UCSD-AML1 (cell line): ENCODE data around the gene SYT9.

Experiments
- DNase-seq: peaks from one replicate; lab custom pipeline; 2025; ENCODE audit not compliant: unreplicated experiment; lab: John Stamatoyannopoulos, UW

Gene SYT9

DNA sequence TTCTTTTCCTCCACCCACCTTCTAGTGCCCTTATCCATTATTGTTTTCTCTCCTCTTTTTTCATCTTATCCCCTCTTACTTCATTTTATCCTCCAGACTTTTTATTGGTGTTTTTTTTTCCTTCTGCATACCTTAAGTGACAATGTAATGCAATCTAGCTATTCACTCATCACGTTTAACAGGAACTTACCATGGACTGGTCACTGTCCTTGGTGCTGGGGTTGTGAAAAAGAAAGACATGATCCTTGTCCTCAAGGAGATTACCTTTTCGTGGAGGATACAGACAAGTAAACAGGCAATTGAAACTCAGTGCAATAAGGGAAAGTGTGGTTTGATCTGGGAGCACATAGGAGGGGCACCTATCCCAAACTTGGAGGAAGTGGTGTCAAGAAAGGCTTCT is 20.7 kb downstream of the SYT9 start:
- no peak for DNase-seq

DNA sequence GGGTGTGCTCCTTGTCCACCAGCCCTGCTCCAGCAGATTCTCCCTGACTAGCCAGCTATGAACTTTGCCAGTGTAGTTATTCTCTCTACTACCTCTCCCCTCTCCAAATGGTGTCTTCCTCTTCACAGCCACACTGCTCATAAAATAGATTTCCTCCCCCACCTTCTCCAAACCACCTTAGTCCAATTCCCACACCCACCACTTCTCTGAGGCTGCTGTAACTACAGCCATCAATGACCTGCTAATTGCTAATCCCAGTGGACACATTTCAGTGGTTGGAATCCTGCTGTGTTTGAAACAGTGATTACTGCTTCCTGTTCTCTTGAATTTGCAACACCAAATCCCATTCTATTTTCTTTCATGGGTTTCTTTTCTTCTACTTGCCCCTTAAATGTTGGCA is 23.4 kb downstream of the SYT9 start:
- no peak for DNase-seq

DNA sequence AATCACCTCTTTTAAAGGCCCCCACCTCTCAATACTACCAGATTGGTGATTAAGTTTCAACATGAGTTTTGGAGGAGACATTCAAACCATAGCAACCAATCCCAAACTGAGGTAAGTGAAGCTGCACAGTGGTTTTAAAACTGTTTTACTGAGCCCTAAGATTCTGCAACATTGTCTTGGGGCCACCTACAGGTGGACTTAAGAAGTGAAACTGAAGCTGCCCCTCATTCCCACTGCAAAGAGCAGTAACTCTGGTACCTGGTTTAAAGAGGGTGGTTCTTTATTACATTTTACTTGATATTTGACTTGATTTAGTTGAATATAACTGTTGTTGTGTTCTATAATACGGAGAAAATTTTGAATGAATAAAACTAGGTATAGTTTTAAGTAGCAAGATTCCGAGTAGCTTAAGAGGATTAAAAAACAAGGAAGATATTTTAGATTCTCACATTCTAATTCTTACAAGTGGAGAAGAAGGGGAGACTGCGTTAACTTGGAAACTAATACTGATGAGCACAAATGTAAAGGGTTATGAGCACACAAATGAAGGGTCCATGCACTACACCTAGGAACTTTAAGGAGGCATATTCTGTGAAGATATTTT is 26.7 kb downstream of the SYT9 start:
- DNase-seq = no peak

DNA sequence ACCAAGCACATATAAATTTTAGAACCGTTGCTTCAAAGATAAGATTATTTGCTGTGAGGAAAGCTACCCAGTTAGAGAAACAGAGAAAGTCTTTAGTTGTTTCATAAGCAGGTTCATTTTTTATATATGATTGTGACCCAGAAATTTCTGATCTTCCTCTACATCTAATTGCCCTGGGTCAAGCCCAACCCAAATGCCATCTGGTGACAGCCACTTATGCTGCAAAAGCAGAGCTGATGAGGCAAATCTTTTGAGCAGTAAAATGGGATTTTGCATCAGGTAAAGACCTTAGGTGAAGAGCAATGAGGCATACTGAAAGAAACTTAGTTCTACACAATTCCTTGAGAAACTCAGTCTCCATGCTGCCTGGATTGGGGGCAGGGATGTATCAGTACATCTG is 28.0 kb downstream of the SYT9 start:
- DNase-seq = no peak

DNA sequence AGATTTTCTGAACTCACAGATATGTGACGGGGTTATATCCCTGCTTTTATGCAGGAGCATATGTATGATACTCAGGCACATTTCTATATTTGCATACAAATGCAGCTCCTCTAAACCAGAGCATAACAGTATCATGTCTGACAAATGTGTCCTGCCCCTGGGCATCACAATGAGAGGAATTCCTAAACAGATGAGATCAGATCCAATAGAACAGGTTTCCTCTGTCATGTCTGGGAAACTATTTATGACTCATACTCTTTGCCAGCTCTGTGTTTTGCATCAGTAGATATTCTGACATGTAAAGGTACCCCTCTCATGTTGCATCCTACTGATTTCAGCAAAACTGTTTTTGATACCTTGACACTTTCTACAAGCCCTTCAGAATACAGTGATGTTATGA is 29.4 kb downstream of the SYT9 start:
- DNase-seq = no peak

DNA sequence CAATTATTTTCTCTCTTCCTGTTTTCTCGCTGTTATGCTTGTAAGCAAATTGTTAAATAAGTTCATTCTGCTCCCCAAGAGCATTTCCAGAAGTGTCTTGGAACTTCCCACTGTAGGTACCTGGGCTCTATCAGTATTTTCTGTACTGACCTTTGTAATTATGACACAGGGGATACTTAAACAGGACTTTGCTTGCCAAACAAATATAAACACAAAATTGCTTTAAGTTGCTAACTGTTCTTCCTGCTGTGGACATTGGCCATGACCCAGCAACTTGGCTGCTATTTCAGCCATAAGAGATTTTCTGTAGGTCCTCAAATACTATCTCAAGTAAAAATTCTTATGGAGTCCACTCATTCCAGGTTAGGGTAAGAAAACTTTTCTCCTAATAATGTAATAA is 30.1 kb downstream of the SYT9 start:
- no peak for DNase-seq

DNA sequence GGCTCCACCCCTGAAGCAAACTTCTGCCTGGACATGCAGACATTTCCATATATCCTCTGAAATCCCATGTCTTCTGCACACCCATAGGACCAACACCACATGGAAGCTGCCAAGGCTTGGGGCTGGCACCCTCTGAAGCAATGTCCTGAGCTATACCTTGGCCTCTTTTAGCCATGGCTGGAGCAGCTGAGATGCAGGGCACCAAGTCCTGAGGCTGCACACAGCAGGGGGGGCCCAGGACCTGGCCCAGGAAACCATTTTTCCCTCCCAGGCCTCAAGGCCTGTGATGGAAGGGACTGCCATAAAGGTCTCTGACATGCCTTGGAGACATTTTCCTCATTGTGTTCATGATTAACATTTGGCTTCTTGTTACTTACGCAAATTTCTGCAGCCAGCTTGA is 34.5 kb downstream of the SYT9 start:
- no peak for DNase-seq

DNA sequence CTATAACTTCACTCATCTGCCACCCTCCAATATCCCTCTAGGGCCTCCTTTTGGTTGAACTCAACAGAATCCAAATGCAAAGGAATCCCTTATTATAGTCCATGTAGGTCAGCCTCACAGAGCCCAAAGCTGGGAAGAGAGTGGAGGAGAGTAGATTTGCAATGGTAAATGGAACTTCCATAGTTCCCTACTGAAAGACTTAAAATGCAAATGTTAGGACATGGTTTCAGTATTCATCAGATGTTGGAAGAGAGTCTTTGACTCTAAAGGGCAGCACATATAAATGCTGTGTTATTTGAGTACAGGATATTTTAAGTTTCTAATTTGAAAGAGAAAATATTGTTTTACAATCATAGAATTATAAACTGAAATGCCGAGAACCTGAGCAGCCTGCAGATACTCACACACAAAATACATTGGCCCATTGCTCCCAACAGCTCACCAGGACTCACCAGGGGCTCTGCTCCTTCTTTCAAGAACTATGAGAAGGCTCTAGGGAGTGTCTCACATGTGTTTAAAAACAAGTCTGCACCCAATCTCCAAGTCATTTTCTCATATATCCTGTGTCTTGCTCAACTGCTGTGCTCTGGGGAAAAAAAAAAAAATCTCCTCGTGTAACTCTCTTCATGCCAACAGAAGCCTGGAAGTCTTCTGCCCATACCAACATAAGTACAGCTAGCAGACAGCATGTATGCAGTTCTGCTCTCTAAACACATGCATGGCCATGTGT is 39.6 kb downstream of the SYT9 start:
- no peak for DNase-seq

DNA sequence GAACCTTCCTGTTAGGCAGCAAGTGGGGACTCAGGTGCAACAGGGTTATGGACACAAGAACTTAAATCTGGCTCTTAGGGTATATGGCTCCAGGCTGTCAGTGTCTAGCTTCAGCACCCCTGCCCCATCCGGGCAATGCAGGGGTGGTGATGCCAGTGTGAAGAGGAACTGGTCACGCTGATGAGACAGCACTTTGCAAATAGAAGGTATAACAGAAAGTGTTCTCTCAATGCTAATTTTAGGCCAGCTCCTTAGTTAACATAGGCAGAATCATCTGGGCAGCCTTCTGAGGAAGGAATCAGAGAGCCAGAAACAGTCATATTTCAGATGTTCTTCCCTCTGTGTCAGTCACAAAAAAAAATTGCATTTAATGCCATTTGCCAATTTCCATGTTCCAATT is 41.2 kb downstream of the SYT9 start:
- no peak for DNase-seq

DNA sequence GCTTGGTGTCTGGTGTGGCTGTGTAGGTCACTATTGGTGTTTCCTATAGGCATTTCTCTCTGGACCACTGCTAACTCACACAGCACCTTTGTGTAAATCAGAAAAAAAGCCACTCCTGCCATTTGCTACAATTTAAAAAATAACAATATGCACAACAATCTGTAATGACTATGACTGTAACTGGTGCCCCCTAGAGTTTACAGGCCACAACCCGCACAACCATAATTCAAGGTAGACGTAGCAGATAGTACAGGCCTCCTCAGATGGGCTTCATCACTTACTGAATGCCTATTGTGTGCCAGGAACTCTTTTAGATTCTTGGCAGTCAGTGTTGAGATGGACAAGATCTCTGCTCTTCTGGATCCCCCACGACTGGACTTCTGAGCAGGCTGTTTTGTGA is 47.7 kb downstream of the SYT9 start:
- no peak for DNase-seq

DNA sequence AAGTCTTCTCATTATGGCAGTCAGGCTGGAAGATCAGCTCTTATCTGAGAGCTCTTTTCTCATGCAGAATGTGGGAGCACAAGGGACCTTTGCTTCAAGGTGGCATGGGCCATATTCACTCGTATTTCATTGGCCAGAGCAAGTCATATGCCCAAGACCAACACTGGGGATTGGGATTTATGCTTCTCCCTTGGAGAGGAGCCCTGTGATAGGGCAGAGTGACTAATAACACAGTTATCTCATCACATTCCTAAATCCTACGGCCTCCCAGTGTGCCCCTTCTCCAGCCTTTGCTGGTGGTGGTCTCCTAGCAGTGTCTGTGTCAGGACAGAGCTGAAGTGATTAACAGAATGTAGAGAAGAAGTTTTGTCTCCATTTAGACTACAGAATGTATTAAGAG is 48.6 kb downstream of the SYT9 start:
- DNase-seq = no peak

DNA sequence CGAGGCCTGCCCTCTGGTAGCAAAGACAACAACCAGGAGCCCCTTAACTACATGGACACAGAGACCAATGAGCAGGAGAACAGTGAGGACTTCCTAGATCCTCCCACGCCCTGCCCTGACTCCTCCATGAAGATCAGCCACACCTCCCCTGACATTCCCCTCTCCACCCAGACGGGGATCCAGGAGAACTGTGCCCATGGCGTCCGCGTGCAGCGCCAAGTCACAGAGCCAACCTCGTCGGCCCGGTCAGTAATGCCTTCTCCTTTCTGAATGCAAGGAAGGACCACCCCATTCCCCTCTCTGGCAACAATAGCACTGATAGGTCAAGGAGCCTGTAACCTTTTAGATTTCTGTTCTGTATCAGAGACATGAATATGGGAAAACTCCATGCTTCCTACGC is 51.4 kb downstream of the SYT9 start:
- DNase-seq = no peak

DNA sequence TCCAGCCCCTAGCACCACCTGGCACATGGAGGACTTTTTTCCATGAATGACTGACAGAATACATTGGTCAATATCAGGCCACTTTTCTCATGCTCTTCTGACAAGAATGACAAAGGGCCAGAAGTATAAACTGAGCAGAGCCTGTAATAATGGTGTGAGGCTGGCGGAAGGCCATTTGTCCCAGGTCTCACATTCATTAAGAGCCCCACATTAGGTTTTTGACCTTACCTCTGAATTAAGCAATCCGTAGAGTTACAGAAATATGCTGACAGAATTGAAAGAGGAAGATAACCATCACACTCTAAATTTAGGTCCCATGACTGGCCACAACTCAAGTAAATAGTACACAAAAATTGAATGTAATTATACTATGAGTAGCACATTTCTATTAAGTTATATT is 55.2 kb downstream of the SYT9 start:
- no peak for DNase-seq

DNA sequence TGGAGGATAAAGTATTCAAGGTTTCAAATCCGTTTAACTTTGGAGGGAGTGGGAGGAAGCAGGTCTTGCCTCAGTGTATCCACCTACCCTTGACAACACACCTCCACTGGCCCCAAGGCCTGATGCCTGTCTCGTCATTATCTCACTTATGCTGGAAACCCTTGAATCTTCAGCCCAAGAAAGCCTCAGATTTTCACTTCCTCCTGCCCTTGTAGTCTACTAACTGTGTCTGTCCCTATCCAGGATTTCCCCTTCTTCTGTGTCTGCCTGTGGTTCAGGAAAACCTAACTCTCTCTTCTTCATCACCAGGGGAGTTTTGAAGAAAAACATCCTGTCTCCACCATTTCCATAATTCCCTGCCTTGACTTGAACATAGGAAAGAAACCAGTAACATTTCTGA is 56.1 kb downstream of the SYT9 start:
- no peak for DNase-seq

DNA sequence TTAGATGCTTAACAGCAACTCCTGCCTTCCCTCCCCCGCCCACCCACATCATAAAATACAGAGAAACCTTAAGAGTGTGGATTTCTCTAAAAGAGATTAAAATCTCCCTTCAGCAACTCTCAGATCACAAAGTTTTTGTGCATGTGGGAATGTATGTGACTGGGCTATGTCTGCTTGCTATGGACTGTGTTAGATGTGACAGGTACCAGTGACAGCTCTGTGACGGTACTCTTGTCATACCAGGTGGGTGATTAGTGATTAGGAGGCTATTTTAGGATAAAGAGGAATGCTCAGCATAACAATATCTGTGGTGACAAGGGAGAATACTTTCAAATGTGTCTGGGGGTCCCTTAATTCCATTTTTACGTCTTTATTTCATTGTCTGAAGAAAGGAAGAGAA is 60.2 kb downstream of the SYT9 start:
- no peak for DNase-seq

DNA sequence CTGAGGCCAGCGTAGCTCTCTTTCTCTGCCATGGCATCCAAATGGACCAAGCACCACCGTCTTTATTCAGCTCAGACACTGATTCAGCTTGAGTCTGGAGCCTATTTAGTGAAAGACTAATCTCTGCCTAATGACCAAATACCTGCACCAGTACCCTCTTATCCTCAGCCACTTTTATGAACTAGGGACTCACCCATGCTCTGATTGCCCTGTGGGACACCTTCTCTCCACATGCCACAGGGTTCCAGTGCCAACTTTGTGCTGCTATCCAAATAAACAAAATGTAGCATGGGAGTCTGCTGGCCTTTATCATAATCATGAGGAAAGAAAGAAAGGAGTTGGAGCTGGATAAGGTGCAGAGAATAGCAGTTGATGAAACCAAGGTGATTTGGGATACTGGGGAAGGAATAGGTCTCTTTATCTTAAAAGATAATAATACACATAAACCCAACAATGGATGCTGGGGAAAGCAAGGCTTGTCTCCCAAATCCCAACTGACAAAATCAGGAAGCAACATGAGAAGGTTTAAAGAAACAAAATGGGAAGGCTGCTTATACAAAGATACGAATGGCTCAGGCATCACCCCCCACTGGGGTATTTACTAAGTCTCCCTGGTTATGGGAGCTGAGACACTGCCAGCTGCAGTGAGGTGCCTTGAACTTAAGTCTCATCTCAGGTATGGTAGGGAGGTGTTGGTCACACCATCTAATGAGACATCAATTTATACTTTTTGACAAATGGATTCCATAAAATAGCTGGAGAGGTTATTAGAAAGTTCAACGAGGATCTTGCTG is 63.3 kb downstream of the SYT9 start:
- no peak for DNase-seq

DNA sequence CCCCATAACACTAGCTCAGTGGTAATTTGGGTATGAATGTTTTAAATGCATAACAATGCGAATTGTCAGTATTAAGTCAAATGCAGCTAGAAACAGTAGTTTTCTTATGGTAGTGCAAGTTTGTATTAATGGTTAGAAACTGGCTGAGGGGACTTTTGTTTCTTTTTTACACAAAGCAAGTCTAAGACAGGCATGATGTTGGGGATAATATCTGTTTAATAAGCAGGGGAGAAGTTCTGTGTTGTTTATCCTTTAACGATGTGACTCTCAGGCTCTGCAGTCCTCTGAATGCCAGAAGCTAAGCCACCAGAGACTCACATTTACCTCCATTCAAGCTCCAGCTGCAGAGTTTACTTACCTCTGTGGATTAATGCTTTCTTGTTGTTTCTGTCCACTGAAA is 67.8 kb downstream of the SYT9 start:
- DNase-seq = no peak

DNA sequence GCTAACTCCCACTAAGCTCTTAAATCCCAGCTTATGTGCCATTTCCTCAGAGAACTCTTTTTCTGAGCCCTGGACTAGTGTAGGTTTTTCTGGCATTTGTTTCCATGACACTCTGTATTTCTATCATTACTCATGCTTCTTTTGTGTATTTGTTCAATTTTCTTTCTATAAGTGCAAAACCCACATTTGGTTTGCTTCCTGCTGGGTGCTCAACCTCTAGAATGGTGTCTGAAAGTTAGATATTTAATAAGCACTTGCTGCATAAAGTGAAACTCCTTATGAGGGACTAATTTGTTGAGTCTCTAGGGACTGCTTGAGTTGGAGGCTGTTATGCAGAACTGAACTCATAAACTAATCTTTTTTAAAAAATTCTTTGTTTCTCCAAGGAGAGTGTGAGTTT is 68.6 kb downstream of the SYT9 start:
- no peak for DNase-seq

DNA sequence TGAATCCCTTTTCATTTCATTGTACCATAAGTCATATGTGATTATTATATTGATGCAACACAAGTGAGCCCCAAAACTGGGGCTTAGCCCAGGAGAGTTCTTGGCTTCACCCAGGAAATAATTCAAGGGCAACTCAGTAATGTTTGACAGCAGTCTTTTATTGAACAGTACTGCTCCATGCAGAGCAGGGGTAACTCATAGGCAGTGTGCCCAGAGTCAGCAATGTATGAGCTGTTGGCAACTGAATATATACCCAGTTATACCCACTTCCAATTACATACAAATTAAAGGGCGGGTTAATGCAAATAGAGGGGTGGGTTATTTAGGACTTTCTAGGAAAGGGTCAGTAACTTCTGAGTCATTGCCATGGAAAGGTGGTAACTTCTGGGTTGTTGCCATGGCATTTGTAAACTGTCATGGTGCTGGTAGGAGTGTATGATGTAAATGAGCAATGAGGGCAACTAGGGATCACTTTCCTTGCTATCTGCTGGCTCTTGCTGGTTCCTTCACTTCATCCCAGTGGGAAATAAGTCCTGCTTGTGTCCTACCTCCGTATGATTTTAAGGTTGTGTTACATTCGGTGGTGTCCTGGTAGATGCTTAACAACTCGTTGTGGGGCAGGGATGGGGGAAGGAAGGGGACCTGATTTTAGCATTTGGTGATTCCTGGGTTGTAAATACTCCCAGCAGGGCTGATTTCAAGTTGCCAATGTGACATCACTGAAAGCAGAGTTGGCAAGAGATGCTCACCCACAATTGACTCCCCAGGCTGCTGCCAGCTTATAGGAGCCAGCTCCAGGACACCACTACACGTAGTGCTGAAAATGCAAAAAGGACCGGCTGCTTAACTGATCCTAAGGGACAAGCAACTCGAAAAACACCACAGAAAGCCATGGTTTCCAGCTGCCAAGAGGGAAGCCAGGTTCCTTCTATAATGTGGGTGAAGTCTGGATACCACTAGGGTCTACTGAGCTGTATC is 70.1 kb downstream of the SYT9 start:
- no peak for DNase-seq

DNA sequence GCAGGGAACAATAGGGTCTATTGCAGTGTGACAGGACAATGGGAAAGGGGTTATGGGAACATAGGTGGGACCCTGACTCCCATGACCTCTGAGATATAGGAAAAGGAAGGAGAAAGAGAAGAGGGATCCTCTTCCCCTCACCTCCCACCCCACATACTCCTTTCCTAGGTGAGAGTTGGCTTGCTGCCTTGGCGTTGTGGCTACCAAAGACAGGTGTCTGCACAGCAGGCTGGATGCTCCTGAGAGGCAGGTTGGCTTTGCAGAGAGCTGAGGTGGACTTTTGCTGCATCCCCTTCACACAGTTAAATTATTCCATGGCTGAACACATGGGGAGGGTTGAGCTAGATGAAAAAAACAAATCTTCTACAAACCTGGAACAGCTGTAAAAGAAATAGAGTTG is 80.7 kb downstream of the SYT9 start:
- DNase-seq = no peak

DNA sequence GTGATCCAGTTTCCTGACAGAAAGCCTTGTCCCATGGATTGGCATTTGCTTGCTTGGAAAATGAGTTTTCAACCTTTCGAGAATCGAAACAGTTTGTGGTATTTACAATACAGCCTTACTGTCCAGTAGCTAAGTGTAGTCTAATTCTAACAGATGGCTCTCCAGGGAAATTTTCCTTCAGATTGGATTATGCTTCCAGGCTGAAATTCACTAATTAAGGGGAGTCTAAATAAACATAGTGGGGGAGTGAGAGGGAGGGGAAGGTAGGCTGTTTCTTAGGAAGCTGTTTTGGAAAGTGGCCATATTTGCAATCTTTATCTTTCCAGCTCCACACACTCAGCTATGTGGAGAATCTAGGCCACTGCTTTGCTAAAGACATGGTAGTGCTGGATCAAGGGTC is 81.3 kb downstream of the SYT9 start:
- DNase-seq = no peak
